H1 (cell line): ENCODE results near the gene JAG2. TPM values are rescaled to one million over a fixed set of nuclear protein-coding genes. Genes with fewer than 3 reads are reported as not detected.

Experiments
- ASH2L ChIP-seq: fragments of 200-600, 300-600 bp; sonication (generic); IDR thresholded peaks from one replicate; pipeline ENCODE4 v1.7.1; 2017; ENCODE audit warnings: low read length
- CBX8 ChIP-seq: fragments of 300-800, 300-1000 bp; sonication (generic); IDR thresholded peaks from 2 replicates; pipeline ENCODE4 v1.7.1; 2016; ENCODE audit warnings: low read depth, low read length, borderline replicate concordance
- CHD2 ChIP-seq: IDR thresholded peaks from 2 replicates; pipeline ENCODE4 v1.6.1; 2012; ENCODE audit warnings: low read length, improper control_type of control experiment
- CHD7 ChIP-seq: fragments of 300-600 bp; sonication (generic); IDR thresholded peaks from 2 replicates; pipeline ENCODE4 v1.7.1; 2012; ENCODE audit warnings: low read length, moderate library complexity, mild to moderate bottlenecking, inconsistent platforms; ENCODE audit not compliant: insufficient replicate concordance
- CTBP2 ChIP-seq: IDR thresholded peaks from 2 replicates; pipeline ENCODE4 v1.7.0; 2011; ENCODE audit warnings: borderline replicate concordance, mild to moderate bottlenecking, moderate library complexity, mixed read lengths, low read length; ENCODE audit not compliant: insufficient read depth, insufficient read length
- FOSL1 ChIP-seq: IDR thresholded peaks from 2 replicates; pipeline ENCODE4 v1.6.1; 2011; ENCODE audit warnings: mild to moderate bottlenecking, low read depth, low read length, moderate library complexity; ENCODE audit not compliant: insufficient read depth
- HDAC6 ChIP-seq: IDR thresholded peaks from one replicate; pipeline ENCODE4 v1.7.1; 2012; ENCODE audit warnings: low read depth, mild to moderate bottlenecking, inconsistent platforms, low read length, moderate library complexity
- KDM5A ChIP-seq: fragments of 200-600 bp; IDR thresholded peaks from 2 replicates; pipeline ENCODE4 v1.7.1; 2012; ENCODE audit warnings: mild to moderate bottlenecking, low read length, inconsistent platforms, mixed read lengths
- MAFK ChIP-seq: IDR thresholded peaks from 2 replicates; pipeline ENCODE4 v1.6.1; 2012; ENCODE audit warnings: low read depth, mild to moderate bottlenecking, improper control_type of control experiment, low read length
- RFX5 ChIP-seq: IDR thresholded peaks from 2 replicates; pipeline ENCODE4 v1.6.1; 2011; ENCODE audit warnings: low read depth, low read length, improper control_type of control experiment, borderline replicate concordance
- RXRA ChIP-seq: IDR thresholded peaks from 2 replicates; pipeline ENCODE4 v1.6.1; 2011; ENCODE audit warnings: low read depth, mild to moderate bottlenecking, low read length, moderate library complexity; ENCODE audit not compliant: insufficient read depth
- SIRT6 ChIP-seq: IDR thresholded peaks from one replicate; pipeline ENCODE4 v1.7.1; 2012; ENCODE audit warnings: low read length, inconsistent platforms
- TCF12 ChIP-seq: IDR thresholded peaks from 2 replicates; pipeline ENCODE4 v1.6.1; 2011; ENCODE audit warnings: low read depth, mild to moderate bottlenecking, low read length
- polyA plus RNA-seq, 7 experiments: library from polyadenylated mRNA; depleted of rRNA in 3 of 7; stranded (reverse) in 5 of 7; unstranded in 2 of 7; fragments of >200 nt in 5 of 7; fragments of 200-250 nt in 2 of 7; gene quantifications; 1 replicate in 5 of 7; 2 replicates in 1 of 7; 4 replicates in 1 of 7; pipeline versions ENCODE4 v1.2.1 to v1.2.3, GENCODE V29; 2011 to 2013; ENCODE audit warnings: missing spikeins in 2 of 7, mixed read lengths in 2 of 7
- total RNA-seq: library from RNA; stranded (reverse); fragmentation: NEBNext Ultra II Directional; extraction: Animal tissue kit (Norgen Biotek cat#: 25700); gene quantifications from 2 replicates; pipeline ENCODE4 v1.2.1, GENCODE V29; 2021

JAG2 gene
- total and polyA plus RNA-seq, 2 of the 8 experiments (the other 6 are each of a cell fraction or from before 2014, with no cell fraction given) = 2.8 to 6.2 TPM

- no peak for TF ChIP-seq CHD7
- no peak for TF ChIP-seq MAFK
- TF ChIP-seq CBX8 = no peak
- TF ChIP-seq ASH2L = no peak
- no peak for TF ChIP-seq FOSL1
- no peak for TF ChIP-seq HDAC6
- TF ChIP-seq SIRT6 = no peak
- no peak for TF ChIP-seq CHD2
- TF ChIP-seq CTBP2 = no peak
- TF ChIP-seq RFX5 = no peak
- no peak for TF ChIP-seq RXRA
- TF ChIP-seq KDM5A = no peak
- TF ChIP-seq TCF12 = no peak
Observed at GRCh38 chr14:105213361-105213760, 44.8 kb upstream of the JAG2 start (continued).
